Neutrophil (primary cell): ENCODE measurements around the gene ZMYND8.

Experiments used
- H3K27ac ChIP-seq: fragments of 200-600 bp; sonication (generic); 2 replicates; pipeline ENCODE4 v1.5.1; 2016; ENCODE audit warnings: mild to moderate bottlenecking, moderate library complexity
- H3K27me3 ChIP-seq: fragments of 200-600 bp; sonication (generic); 2 replicates; pipeline ENCODE4 v1.6.0; 2016; ENCODE audit warnings: mild to moderate bottlenecking
- H3K36me3 ChIP-seq: fragments of 200-600 bp; sonication (generic); 2 replicates; pipeline ENCODE4 v1.5.1; 2017
- H3K4me1 ChIP-seq, 2 experiments: fragments of 200-600 bp in 1 of 2; sonication (generic) in 1 of 2; 1 replicate in 1 of 2; 2 replicates in 1 of 2; pipeline versions ENCODE4 v1.5.1 to v1.6.1; 2013 to 2016; ENCODE audit warnings: low read depth in 1 of 2, low read length in 1 of 2, mild to moderate bottlenecking in 1 of 2, moderate library complexity in 1 of 2; ENCODE audit not compliant: control insufficient read depth in 1 of 2, insufficient read depth in 1 of 2
- H3K4me3 ChIP-seq, 2 experiments: fragments of 200-600 bp in 1 of 2; sonication (generic) in 1 of 2; 1 replicate in 1 of 2; 2 replicates in 1 of 2; pipeline ENCODE4 v1.5.1; 2013 to 2016; ENCODE audit warnings: low read depth in 1 of 2, low read length in 1 of 2, mild to moderate bottlenecking in 1 of 2, moderate library complexity in 1 of 2
- H3K9me3 ChIP-seq: fragments of 200-600 bp; sonication (generic); 2 replicates; pipeline ENCODE4 v1.5.1; 2016
- CTCF ChIP-seq: fragments of 200-600 bp; sonication (generic); IDR thresholded peaks from 2 replicates; pipeline ENCODE4 v1.5.1; 2016; ENCODE audit warnings: antibody characterized with exemption

Gene ZMYND8

GRCh38 chr20:47272893-47273590 is 83.5 kb downstream of the ZMYND8 start:
- Histone ChIP-seq H3K36me3 (peaks cover 65% of the 10 kb centered on the region), H3K4me1 (no peaks in the 10 kb centered on the region), H3K27ac (no peak overlapping the region), H3K4me3 (no peak overlapping the region), H3K9me3 (no peaks in the 10 kb centered on the region), H3K27me3 (no peaks in the 10 kb centered on the region)
- peak; percentile 81 for TF ChIP-seq CTCF

GRCh38 chr20:47271046-47271615 is 85.4 kb downstream of the ZMYND8 start:
- H3K9me3 ChIP-seq, result no peaks in the 10 kb centered on the region
- TF ChIP-seq CTCF, result no peak
- H3K27me3 ChIP-seq, result no peaks in the 10 kb centered on the region
- no peak overlapping the region for H3K27ac ChIP-seq
- H3K36me3 ChIP-seq, result peaks cover 68% of the 10 kb centered on the region
- no peaks in the 10 kb centered on the region for H3K4me1 ChIP-seq
- H3K4me3 ChIP-seq, result no peak overlapping the region

- H3K4me1 ChIP-seq, result no peaks in the 10 kb centered on the region
- H3K36me3 ChIP-seq, result peaks cover 65% of the 10 kb centered on the region
- no peaks in the 10 kb centered on the region for H3K27me3 ChIP-seq
- no peak overlapping the region for H3K4me3 ChIP-seq
- no peak for TF ChIP-seq CTCF
- H3K9me3 ChIP-seq, result no peaks in the 10 kb centered on the region
- H3K27ac ChIP-seq, result no peak overlapping the region
These were observed 87.0 kb downstream of the ZMYND8 start for GRCh38 chr20:47269309-47270165.

GRCh38 chr20:47267621-47268020 is 88.9 kb downstream of the ZMYND8 start:
- H3K36me3 ChIP-seq, result peaks cover 63% of the 10 kb centered on the region
- TF ChIP-seq CTCF, result no peak

GRCh38 chr20:47266847-47267515 is 89.5 kb downstream of the ZMYND8 start:
- H3K36me3 ChIP-seq, result peaks cover 66% of the 10 kb centered on the region
- no peaks in the 10 kb centered on the region for H3K27me3 ChIP-seq
- H3K9me3 ChIP-seq, result no peaks in the 10 kb centered on the region
- H3K4me3 ChIP-seq, result no peak overlapping the region
- no peak for TF ChIP-seq CTCF
- no peaks in the 10 kb centered on the region for H3K4me1 ChIP-seq
- H3K27ac ChIP-seq, result no peak overlapping the region

More at GRCh38 chr20:47267621-47268020, 88.9 kb downstream of the ZMYND8 start:
- Histone ChIP-seq H3K9me3 (no peaks in the 10 kb centered on the region), H3K27me3 (no peaks in the 10 kb centered on the region), H3K4me3 (no peak overlapping the region), H3K27ac (no peak overlapping the region), H3K4me1 (no peaks in the 10 kb centered on the region)
